ENCODE data around the gene KLHL25.

KLHL25 gene

GRCh38 chr15:85778107-85778776 is 16.5 kb downstream of the KLHL25 start:
- Histone ChIP-seq H3K27ac (ENCODE audit: insufficient read depth, low read length, poor library complexity, severe bottlenecking) (no peak overlapping the region), H3K4me3 (ENCODE audit: insufficient read depth, low read depth, low read length, poor library complexity, severe bottlenecking) (no peak overlapping the region), H3K4me1 (ENCODE audit: control insufficient read depth, insufficient read depth, low read length, poor library complexity, severe bottlenecking) (no peaks in the 10 kb centered on the region), H3K9me3 (ENCODE audit: control insufficient read depth, low read length) (no peaks in the 10 kb centered on the region), H3K36me3 (ENCODE audit: control insufficient read depth, insufficient read depth, low read length) (no peaks in the 10 kb centered on the region), H3K27me3 (replicated peaks; ENCODE audit: control insufficient read depth, insufficient read depth, low read length, poor library complexity, severe bottlenecking) (no peaks in the 10 kb centered on the region)
- no peak for DNase-seq

- Histone ChIP-seq H3K27me3 (replicated peaks; ENCODE audit: control insufficient read depth, insufficient read depth, low read length, poor library complexity, severe bottlenecking) (no peaks in the 10 kb centered on the region), H3K9me3 (ENCODE audit: control insufficient read depth, low read length) (no peaks in the 10 kb centered on the region), H3K4me3 (ENCODE audit: insufficient read depth, low read depth, low read length, poor library complexity, severe bottlenecking) (no peak overlapping the region), H3K4me1 (ENCODE audit: control insufficient read depth, insufficient read depth, low read length, poor library complexity, severe bottlenecking) (no peaks in the 10 kb centered on the region), H3K36me3 (ENCODE audit: control insufficient read depth, insufficient read depth, low read length) (no peaks in the 10 kb centered on the region), H3K27ac (ENCODE audit: insufficient read depth, low read length, poor library complexity, severe bottlenecking) (no peak overlapping the region)
- DNase-seq, result no peak
Measured at GRCh38 chr15:85777250-85778106, 17.2 kb downstream of the KLHL25 start.

- no peaks in the 10 kb centered on the region for H3K36me3 ChIP-seq (ENCODE audit: control insufficient read depth, insufficient read depth, low read length)
- H3K4me3 ChIP-seq (ENCODE audit: insufficient read depth, low read depth, low read length, poor library complexity, severe bottlenecking), result no peak overlapping the region
- H3K9me3 ChIP-seq (ENCODE audit: control insufficient read depth, low read length), result no peaks in the 10 kb centered on the region
- no peaks in the 10 kb centered on the region for H3K4me1 ChIP-seq (ENCODE audit: control insufficient read depth, insufficient read depth, low read length, poor library complexity, severe bottlenecking)
- no peak for DNase-seq
- no peak overlapping the region for H3K27ac ChIP-seq (ENCODE audit: insufficient read depth, low read length, poor library complexity, severe bottlenecking)
- H3K27me3 ChIP-seq (replicated peaks; ENCODE audit: control insufficient read depth, insufficient read depth, low read length, poor library complexity, severe bottlenecking), result no peaks in the 10 kb centered on the region
Measured at GRCh38 chr15:85773970-85774369, 20.8 kb downstream of the KLHL25 start.

- no peaks in the 10 kb centered on the region for H3K4me1 ChIP-seq (ENCODE audit: control insufficient read depth, insufficient read depth, low read length, poor library complexity, severe bottlenecking)
- H3K27ac ChIP-seq (ENCODE audit: insufficient read depth, low read length, poor library complexity, severe bottlenecking), result no peak overlapping the region
- H3K9me3 ChIP-seq (ENCODE audit: control insufficient read depth, low read length), result no peaks in the 10 kb centered on the region
- DNase-seq, result no peak
- no peaks in the 10 kb centered on the region for H3K36me3 ChIP-seq (ENCODE audit: control insufficient read depth, insufficient read depth, low read length)
- H3K27me3 ChIP-seq (replicated peaks; ENCODE audit: control insufficient read depth, insufficient read depth, low read length, poor library complexity, severe bottlenecking), result no peaks in the 10 kb centered on the region
- H3K4me3 ChIP-seq (ENCODE audit: insufficient read depth, low read depth, low read length, poor library complexity, severe bottlenecking), result no peak overlapping the region
Measured at GRCh38 chr15:85773249-85773648, 21.5 kb downstream of the KLHL25 start.

GRCh38 chr15:85772668-85773067 is 22.1 kb downstream of the KLHL25 start:
- Histone ChIP-seq H3K4me3 (ENCODE audit: insufficient read depth, low read depth, low read length, poor library complexity, severe bottlenecking) (no peak overlapping the region), H3K27me3 (replicated peaks; ENCODE audit: control insufficient read depth, insufficient read depth, low read length, poor library complexity, severe bottlenecking) (no peaks in the 10 kb centered on the region), H3K36me3 (ENCODE audit: control insufficient read depth, insufficient read depth, low read length) (no peaks in the 10 kb centered on the region), H3K27ac (ENCODE audit: insufficient read depth, low read length, poor library complexity, severe bottlenecking) (no peak overlapping the region), H3K9me3 (ENCODE audit: control insufficient read depth, low read length) (no peaks in the 10 kb centered on the region), H3K4me1 (ENCODE audit: control insufficient read depth, insufficient read depth, low read length, poor library complexity, severe bottlenecking) (no peaks in the 10 kb centered on the region)
- DNase-seq, result no peak

GRCh38 chr15:85771781-85772445 is 22.8 kb downstream of the KLHL25 start:
- Histone ChIP-seq H3K9me3 (ENCODE audit: control insufficient read depth, low read length) (no peaks in the 10 kb centered on the region), H3K4me1 (ENCODE audit: control insufficient read depth, insufficient read depth, low read length, poor library complexity, severe bottlenecking) (no peaks in the 10 kb centered on the region), H3K27ac (ENCODE audit: insufficient read depth, low read length, poor library complexity, severe bottlenecking) (no peak overlapping the region), H3K36me3 (ENCODE audit: control insufficient read depth, insufficient read depth, low read length) (no peaks in the 10 kb centered on the region), H3K27me3 (replicated peaks; ENCODE audit: control insufficient read depth, insufficient read depth, low read length, poor library complexity, severe bottlenecking) (no peaks in the 10 kb centered on the region), H3K4me3 (ENCODE audit: insufficient read depth, low read depth, low read length, poor library complexity, severe bottlenecking) (no peak overlapping the region)
- DNase-seq, result no peak

- Histone ChIP-seq H3K27me3 (replicated peaks; ENCODE audit: control insufficient read depth, insufficient read depth, low read length, poor library complexity, severe bottlenecking) (no peaks in the 10 kb centered on the region), H3K4me1 (ENCODE audit: control insufficient read depth, insufficient read depth, low read length, poor library complexity, severe bottlenecking) (no peaks in the 10 kb centered on the region), H3K9me3 (ENCODE audit: control insufficient read depth, low read length) (no peaks in the 10 kb centered on the region), H3K36me3 (ENCODE audit: control insufficient read depth, insufficient read depth, low read length) (no peaks in the 10 kb centered on the region), H3K4me3 (ENCODE audit: insufficient read depth, low read depth, low read length, poor library complexity, severe bottlenecking) (no peak overlapping the region), H3K27ac (ENCODE audit: insufficient read depth, low read length, poor library complexity, severe bottlenecking) (no peak overlapping the region)
- DNase-seq, result no peak
Measured at GRCh38 chr15:85771271-85771670, 23.5 kb downstream of the KLHL25 start.

- Histone ChIP-seq H3K9me3 (ENCODE audit: control insufficient read depth, low read length) (no peaks in the 10 kb centered on the region), H3K36me3 (ENCODE audit: control insufficient read depth, insufficient read depth, low read length) (no peaks in the 10 kb centered on the region), H3K4me1 (ENCODE audit: control insufficient read depth, insufficient read depth, low read length, poor library complexity, severe bottlenecking) (no peaks in the 10 kb centered on the region), H3K4me3 (ENCODE audit: insufficient read depth, low read depth, low read length, poor library complexity, severe bottlenecking) (no peak overlapping the region), H3K27ac (ENCODE audit: insufficient read depth, low read length, poor library complexity, severe bottlenecking) (no peak overlapping the region), H3K27me3 (replicated peaks; ENCODE audit: control insufficient read depth, insufficient read depth, low read length, poor library complexity, severe bottlenecking) (no peaks in the 10 kb centered on the region)
- no peak for DNase-seq
Measured at GRCh38 chr15:85770096-85771041, 24.4 kb downstream of the KLHL25 start.

- Histone ChIP-seq H3K4me3 (ENCODE audit: insufficient read depth, low read depth, low read length, poor library complexity, severe bottlenecking) (no peak overlapping the region), H3K36me3 (ENCODE audit: control insufficient read depth, insufficient read depth, low read length) (no peaks in the 10 kb centered on the region), H3K9me3 (ENCODE audit: control insufficient read depth, low read length) (no peaks in the 10 kb centered on the region), H3K4me1 (ENCODE audit: control insufficient read depth, insufficient read depth, low read length, poor library complexity, severe bottlenecking) (no peaks in the 10 kb centered on the region), H3K27ac (ENCODE audit: insufficient read depth, low read length, poor library complexity, severe bottlenecking) (no peak overlapping the region), H3K27me3 (replicated peaks; ENCODE audit: control insufficient read depth, insufficient read depth, low read length, poor library complexity, severe bottlenecking) (no peaks in the 10 kb centered on the region)
- DNase-seq, result no peak
Measured at GRCh38 chr15:85769182-85769900, 25.4 kb downstream of the KLHL25 start.
